Activated naive CD8-positive, alpha-beta T cell treated with anti-CD3 and anti-CD28 coated beads for 36 hours (primary cell): ENCODE measurements around the gene TRIM50. TPM values are rescaled to one million over a fixed set of nuclear protein-coding genes. Genes with fewer than 3 reads are reported as not detected.
"Not testable (repeated sequence)": the region's sequence is repeated elsewhere in the genome, so short reads cannot be mapped to it uniquely, and the experiment has no call there.

Experiments used
- DNase-seq: peaks from one replicate; pipeline ENCODE4 v3.0.0; 2021
- H3K27ac Mint-ChIP-seq: one replicate; pipeline ENCODE4 v1.8.0; 2022; ENCODE audit warnings: mild to moderate bottlenecking, moderate library complexity, mixed read lengths
- H3K27me3 Mint-ChIP-seq: one replicate; pipeline ENCODE4 v1.8.0; 2022; ENCODE audit warnings: mild to moderate bottlenecking, mixed read lengths
- H3K36me3 Mint-ChIP-seq: one replicate; pipeline ENCODE4 v1.8.0; 2021; ENCODE audit warnings: mild to moderate bottlenecking, mixed read lengths
- H3K4me1 Mint-ChIP-seq: one replicate; pipeline ENCODE4 v1.8.0; 2021; ENCODE audit warnings: mixed read lengths
- H3K4me3 Mint-ChIP-seq: one replicate; pipeline ENCODE4 v1.8.0; 2022; ENCODE audit warnings: mild to moderate bottlenecking, moderate library complexity, mixed read lengths
- H3K9me3 Mint-ChIP-seq: one replicate; pipeline ENCODE4 v1.8.0; 2022; ENCODE audit warnings: mixed read lengths
- total RNA-seq, 2 experiments: library from RNA; stranded (reverse); gene quantifications; one replicate each; pipeline ENCODE4 v1.2.3, GENCODE V29; 2021

TRIM50 gene
- not detected for total RNA-seq

GRCh38 chr7:73327922-73328321 lies at the start of gene TRIM50, which contains the start of gene FKBP6:
Gene TRIM50 (minus strand): TSS chr7:73328082. CDS start chr7:73324787, 3,295 bp downstream.
Gene FKBP6 (plus strand): TSS chr7:73328161. CDS start chr7:73328429, 268 bp downstream.
- H3K4me1 Mint-ChIP-seq, DNase-seq: not testable (repeated sequence)

GRCh38 chr7:73376671-73377412 lies 49.0 kb upstream of the TRIM50 start:
- no peaks in the 10 kb centered on the region for H3K9me3 Mint-ChIP-seq
- DNase-seq = no peak
- H3K4me1 Mint-ChIP-seq = no peaks in the 10 kb centered on the region
- H3K36me3 Mint-ChIP-seq = no peaks in the 10 kb centered on the region
- no peak overlapping the region for H3K27ac Mint-ChIP-seq
- peaks cover 39% of the 10 kb centered on the region for H3K27me3 Mint-ChIP-seq
- H3K4me3 Mint-ChIP-seq = no peak overlapping the region

More at GRCh38 chr7:73327922-73328321, at the start of gene TRIM50, which contains the start of gene FKBP6:
- H3K4me3 Mint-ChIP-seq, H3K9me3 Mint-ChIP-seq, H3K36me3 Mint-ChIP-seq, H3K27me3 Mint-ChIP-seq, H3K27ac Mint-ChIP-seq: not testable (repeated sequence)

- not testable (repeated sequence) for H3K9me3 Mint-ChIP-seq, H3K4me3 Mint-ChIP-seq, H3K27ac Mint-ChIP-seq, DNase-seq, H3K4me1 Mint-ChIP-seq, H3K36me3 Mint-ChIP-seq
- peaks cover 38% of the 10 kb centered on the region for H3K27me3 Mint-ChIP-seq
These were observed 48.4 kb upstream of the TRIM50 start for GRCh38 chr7:73376262-73376661.

GRCh38 chr7:73373741-73374140 lies 45.9 kb upstream of the TRIM50 start:
- Mint-ChIP-seq H3K4me1 (peaks cover 2% of the 10 kb centered on the region), H3K4me3 (no peak overlapping the region), H3K36me3 (no peaks in the 10 kb centered on the region), H3K27ac (no peak overlapping the region), H3K27me3 (peaks cover 34% of the 10 kb centered on the region), H3K9me3 (no peaks in the 10 kb centered on the region)
- no peak for DNase-seq

- Mint-ChIP-seq H3K27me3 (no peaks in the 10 kb centered on the region), H3K9me3 (no peaks in the 10 kb centered on the region), H3K36me3 (no peaks in the 10 kb centered on the region), H3K4me1 (peaks cover 5% of the 10 kb centered on the region), H3K27ac (no peak overlapping the region), H3K4me3 (no peak overlapping the region)
- DNase-seq = no peak
These were observed 41.7 kb upstream of the TRIM50 start for GRCh38 chr7:73369622-73370021.

GRCh38 chr7:73369009-73369408 lies 41.1 kb upstream of the TRIM50 start:
- Mint-ChIP-seq H3K27me3 (no peaks in the 10 kb centered on the region), H3K4me3 (no peak overlapping the region), H3K27ac (no peak overlapping the region), H3K36me3 (no peaks in the 10 kb centered on the region), H3K4me1 (peaks cover 5% of the 10 kb centered on the region), H3K9me3 (no peaks in the 10 kb centered on the region)
- DNase-seq = no peak

- H3K27me3 Mint-ChIP-seq = no peaks in the 10 kb centered on the region
- no peaks in the 10 kb centered on the region for H3K9me3 Mint-ChIP-seq
- H3K4me1 Mint-ChIP-seq = peaks cover 5% of the 10 kb centered on the region
- H3K4me3 Mint-ChIP-seq = no peak overlapping the region
- DNase-seq = no peak
- no peak overlapping the region for H3K27ac Mint-ChIP-seq
- no peaks in the 10 kb centered on the region for H3K36me3 Mint-ChIP-seq
These were observed 39.1 kb upstream of the TRIM50 start for GRCh38 chr7:73366990-73367389.

- Mint-ChIP-seq H3K36me3 (no peaks in the 10 kb centered on the region), H3K4me1 (peaks cover 5% of the 10 kb centered on the region), H3K9me3 (no peaks in the 10 kb centered on the region), H3K27ac (no peak overlapping the region), H3K27me3 (no peaks in the 10 kb centered on the region), H3K4me3 (no peak overlapping the region)
- DNase-seq = no peak
These were observed 38.2 kb upstream of the TRIM50 start for GRCh38 chr7:73366127-73366526.

- H3K36me3 Mint-ChIP-seq = no peaks in the 10 kb centered on the region
- H3K4me3 Mint-ChIP-seq = no peak overlapping the region
- H3K4me1 Mint-ChIP-seq = peaks cover 7% of the 10 kb centered on the region
- H3K27me3 Mint-ChIP-seq = peaks cover 5% of the 10 kb centered on the region
- H3K9me3 Mint-ChIP-seq = no peaks in the 10 kb centered on the region
- no peak for DNase-seq
- H3K27ac Mint-ChIP-seq = no peak overlapping the region
These were observed 36.3 kb upstream of the TRIM50 start for GRCh38 chr7:73364006-73364728.

- no peak for DNase-seq
- Mint-ChIP-seq H3K27ac (no peak overlapping the region), H3K36me3 (no peaks in the 10 kb centered on the region), H3K4me1 (peaks cover 5% of the 10 kb centered on the region), H3K27me3 (peaks cover 10% of the 10 kb centered on the region), H3K4me3 (no peak overlapping the region), H3K9me3 (no peaks in the 10 kb centered on the region)
These were observed 35.5 kb upstream of the TRIM50 start for GRCh38 chr7:73363225-73364005.

- not testable (repeated sequence) for H3K4me3 Mint-ChIP-seq, DNase-seq, H3K36me3 Mint-ChIP-seq, H3K27ac Mint-ChIP-seq, H3K4me1 Mint-ChIP-seq, H3K9me3 Mint-ChIP-seq
- H3K27me3 Mint-ChIP-seq = peaks cover 11% of the 10 kb centered on the region
These were observed 32.7 kb upstream of the TRIM50 start for GRCh38 chr7:73360590-73360989.

GRCh38 chr7:73359746-73360375 lies 32.0 kb upstream of the TRIM50 start:
- Mint-ChIP-seq H3K27me3 (peaks cover 11% of the 10 kb centered on the region), H3K27ac (no peak overlapping the region), H3K4me3 (no peak overlapping the region), H3K9me3 (no peaks in the 10 kb centered on the region), H3K4me1 (peaks cover 7% of the 10 kb centered on the region), H3K36me3 (no peaks in the 10 kb centered on the region)
- no peak for DNase-seq

GRCh38 chr7:73359306-73359705 lies 31.4 kb upstream of the TRIM50 start:
- no peak overlapping the region for H3K27ac Mint-ChIP-seq
- peak overlapping the region; percentile 14 for H3K4me3 Mint-ChIP-seq
- no peak for DNase-seq
- peaks cover 11% of the 10 kb centered on the region for H3K27me3 Mint-ChIP-seq
- H3K4me1 Mint-ChIP-seq = peaks cover 7% of the 10 kb centered on the region
- H3K9me3 Mint-ChIP-seq = no peaks in the 10 kb centered on the region
- H3K36me3 Mint-ChIP-seq = no peaks in the 10 kb centered on the region

GRCh38 chr7:73358590-73359275 lies 30.9 kb upstream of the TRIM50 start:
- DNase-seq = no peak
- no peaks in the 10 kb centered on the region for H3K9me3 Mint-ChIP-seq

More at GRCh38 chr7:73358590-73359275, 30.9 kb upstream of the TRIM50 start:
- Mint-ChIP-seq H3K27me3 (peaks cover 11% of the 10 kb centered on the region), H3K36me3 (no peaks in the 10 kb centered on the region), H3K4me1 (peaks cover 7% of the 10 kb centered on the region), H3K27ac (no peak overlapping the region), H3K4me3 (no peak overlapping the region)
